Panc1 (cell line): Measurements from ENCODE around the gene GPD2. TPM values are rescaled to one million over a fixed set of nuclear protein-coding genes. Genes with fewer than 3 reads are reported as not detected.

ENCODE experiments used
- ATAC-seq: fragments of 200-7000 bp; cut with Tn5 transposase; 2 replicates; pipeline ENCODE4 v1.9.1; 2020; ENCODE audit warnings: mild to moderate bottlenecking, moderate library complexity
- BruUV-seq: library from RNA; stranded (reverse); fragments of 400-500 nt; replicated peaks from 2 replicates; lab custom pipeline; 2021; lab: Mats Ljungman, UMichigan
- CTCF ChIA-PET: fragments of 300-600 bp; sonication (Branson Sonifier 250); formaldehyde crosslinking; loops from one replicate; lab custom pipeline; 2022; ENCODE audit warnings: antibody characterized with exemption; lab: Charles Lee
- POLR2A ChIA-PET: fragments of 300-600 bp; sonication (Branson Sonifier 250); formaldehyde crosslinking; loops from one replicate; lab custom pipeline; 2022; ENCODE audit warnings: antibody characterized with exemption; lab: Charles Lee
- DNase-seq: peaks from one replicate; pipeline ENCODE4 v3.0.0-alpha.2; 2010; ENCODE audit warnings: low read depth, low spot score
- H3K27ac ChIP-seq: 2 replicates; pipeline ENCODE4 v1.5.1; 2011; ENCODE audit warnings: mild to moderate bottlenecking, low read length, inconsistent platforms
- H3K27me3 ChIP-seq: fragments of 200-500 bp; sonication (Bioruptor generic); 2 replicates; pipeline ENCODE4 v1.6.0; 2014; ENCODE audit warnings: low read length, inconsistent platforms; ENCODE audit not compliant: control insufficient read depth, insufficient read depth
- H3K36me3 ChIP-seq: fragments of 200-500 bp; sonication (Bioruptor generic); 2 replicates; pipeline ENCODE4 v1.5.1; 2014; ENCODE audit warnings: inconsistent platforms, mild to moderate bottlenecking, low read length, moderate library complexity; ENCODE audit not compliant: control insufficient read depth, insufficient read depth
- H3K4me1 ChIP-seq: 2 replicates; pipeline ENCODE4 v1.5.1; 2011; ENCODE audit warnings: inconsistent platforms, mild to moderate bottlenecking, low read length, moderate library complexity; ENCODE audit not compliant: control insufficient read depth, insufficient read depth
- H3K4me3 ChIP-seq, 2 experiments: 2 replicates each; pipeline ENCODE4 v1.5.1; 2011 to 2012; ENCODE audit warnings: low read depth in 2 of 2, low read length in 2 of 2, mild to moderate bottlenecking in 2 of 2, inconsistent platforms in 1 of 2, moderate library complexity in 1 of 2
- H3K9me3 ChIP-seq: fragments of 200-500 bp; sonication (Bioruptor generic); 2 replicates; pipeline ENCODE4 v1.5.1; 2014; ENCODE audit warnings: low read depth, mild to moderate bottlenecking, inconsistent platforms, low read length, moderate library complexity; ENCODE audit not compliant: control insufficient read depth, insufficient read depth
- CTCF ChIP-seq: fragments of 450-650 bp; IDR thresholded peaks from 2 replicates; pipeline ENCODE4 v1.5.1; 2017; ENCODE audit warnings: mild to moderate bottlenecking
- POLR2AphosphoS5 ChIP-seq: IDR thresholded peaks from 2 replicates; pipeline ENCODE4 v1.6.1; 2012; ENCODE audit warnings: mild to moderate bottlenecking, low read depth, low read length, moderate library complexity
- REST ChIP-seq, 2 experiments: IDR thresholded peaks; 2 replicates each; pipeline ENCODE4 v1.6.1; 2011 to 2012; ENCODE audit warnings: low read depth in 2 of 2, control low read depth in 1 of 2, low read length in 1 of 2, mild to moderate bottlenecking in 1 of 2, moderate library complexity in 1 of 2; ENCODE audit not compliant: insufficient read depth in 1 of 2
- SIN3A ChIP-seq: IDR thresholded peaks from 2 replicates; pipeline ENCODE4 v1.6.1; 2012; ENCODE audit warnings: low read depth, mild to moderate bottlenecking, low read length, moderate library complexity, borderline replicate concordance; ENCODE audit not compliant: insufficient read depth
- TCF7L2 ChIP-seq: IDR thresholded peaks from 2 replicates; pipeline ENCODE4 v1.6.1; 2011; ENCODE audit warnings: mild to moderate bottlenecking, low read depth, low read length, inconsistent platforms
- in situ Hi-C: cut with HindIII; loops from 2 replicates; pipeline ENCODE4 v1.10.0; 2016; ENCODE audit warnings: low sequenced_read_pairs, low pct_unique_long_range_greater_than_20kb
- intact Hi-C: fragments of 100-400 bp; cut with micrococcal nuclease; formaldehyde crosslinking; loops from one replicate; pipeline ENCODE4 v1.10.0; 2022; ENCODE audit not compliant: unreplicated experiment
- total RNA-seq: library from RNA; stranded (reverse); gene quantifications from one replicate; pipeline ENCODE4 v1.2.1, GENCODE V29; 2021; ENCODE audit not compliant: unreplicated experiment

The GPD2 gene
- total RNA-seq, 1 experiment from 2014 or later: 27.5 TPM

- in situ Hi-C loops: no loop called here
- ATAC-seq (no peak), DNase-seq (no peak)
- ChIA-PET POLR2A (no interaction called here), CTCF (interaction anchor here (1.0 kb wide), 1 partner anchor 251 kb away, joined by 3 read pairs; no protein-coding TSS in a partner anchor)
- no peaks in the 10 kb centered on the region for H3K4me1 ChIP-seq
- H3K36me3 ChIP-seq: no peaks in the 10 kb centered on the region
- no TSS peak for BruUV-seq
- H3K27ac ChIP-seq: no peak overlapping the region
- H3K27me3 ChIP-seq: no peaks in the 10 kb centered on the region
- no peak overlapping the region for H3K4me3 ChIP-seq
- intact Hi-C loops: loop anchor here (5.0 to 10.0 kb wide), 2 partner anchors 162 to 1214 kb away; no protein-coding TSS in a partner anchor
- TF ChIP-seq POLR2AphosphoS5: no peak
- no peaks in the 10 kb centered on the region for H3K9me3 ChIP-seq
These were observed 150.4 kb downstream of the GPD2 start for GRCh38 chr2:156586621-156587020.

- DNase-seq (peak; percentile 25), ATAC-seq (peak; percentile 82)
- Histone ChIP-seq H3K27ac (no peak overlapping the region), H3K9me3 (no peaks in the 10 kb centered on the region), H3K4me1 (no peaks in the 10 kb centered on the region), H3K36me3 (no peaks in the 10 kb centered on the region), H3K27me3 (no peaks in the 10 kb centered on the region), H3K4me3 (no peak overlapping the region)
- ChIA-PET CTCF (interaction anchor here (0.5 to 1.6 kb wide), 5 partner anchors 112 to 1245 kb away, joined by 4 to 16 read pairs (median 4); no protein-coding TSS in a partner anchor), POLR2A (no interaction called here)
- TF ChIP-seq TCF7L2 (no peak), POLR2AphosphoS5 (no peak), CTCF (peak; percentile 66), SIN3A (no peak)
- in situ Hi-C loops: no loop called here
- intact Hi-C loops: loop anchor here (2.0 to 10.0 kb wide), 4 partner anchors 165 to 1217 kb away; no protein-coding TSS in a partner anchor
- BruUV-seq: no TSS peak
These were observed 153.4 kb downstream of the GPD2 start for GRCh38 chr2:156589381-156590079.

- ChIA-PET POLR2A (interaction anchor here (0.5 kb wide), 1 partner anchor 256 kb away, joined by 6 read pairs; no protein-coding TSS in a partner anchor), CTCF (no interaction called here)
- ATAC-seq: no peak
These were observed 154.0 kb downstream of the GPD2 start for GRCh38 chr2:156590085-156590739.

More at GRCh38 chr2:156590085-156590739, 154.0 kb downstream of the GPD2 start:
- no peaks in the 10 kb centered on the region for H3K36me3 ChIP-seq
- intact Hi-C loops: loop anchor here (10.0 kb wide), 1 partner anchor 305 kb away; no protein-coding TSS in a partner anchor
- no TSS peak for BruUV-seq
- in situ Hi-C loops: no loop called here
- no peak for DNase-seq
- H3K9me3 ChIP-seq: no peaks in the 10 kb centered on the region
- H3K27me3 ChIP-seq: no peaks in the 10 kb centered on the region
- H3K27ac ChIP-seq: no peak overlapping the region
- TF ChIP-seq TCF7L2 (no peak), REST (IDR thresholded peaks at IDR 0.05; ENCODE audit: insufficient read depth in 1 of 2, low read depth in 2 of 2, low read length in 1 of 2) (no peak), CTCF (no peak), POLR2AphosphoS5 (no peak), SIN3A (no peak)
- H3K4me3 ChIP-seq: no peak overlapping the region
- no peaks in the 10 kb centered on the region for H3K4me1 ChIP-seq
